ENCODE data around the gene RNASEL.
A peak's percentile ranks its signal among the peaks of the same experiment; 100 is the strongest.
"Not testable (repeated sequence)": the region's sequence is repeated elsewhere in the genome, so short reads cannot be mapped to it uniquely, and the experiment has no call there.

RNASEL gene

GRCh38 chr1:182588500-182589396, at the start of gene RNASEL:
TSS of gene RNASEL (minus strand) at chr1:182589256. CDS start at chr1:182586806, 2,450 bp downstream.
- peak; percentile 67 for DNase-seq

GRCh38 chr1:182637769-182638168, 48.7 kb upstream of the RNASEL start:
- DNase-seq, result no peak

- no peak for DNase-seq
Measured at GRCh38 chr1:182635871-182636270, 46.8 kb upstream of the RNASEL start.

GRCh38 chr1:182634306-182635072, 45.4 kb upstream of the RNASEL start:
- no peak for DNase-seq

GRCh38 chr1:182633657-182634281, 44.7 kb upstream of the RNASEL start:
- DNase-seq, result no peak

- no peak for DNase-seq
Measured at GRCh38 chr1:182633031-182633430, 44.0 kb upstream of the RNASEL start.

- DNase-seq, result not testable (repeated sequence)
Measured at GRCh38 chr1:182632441-182632857, 43.4 kb upstream of the RNASEL start.

- no peak for DNase-seq
Measured at GRCh38 chr1:182631954-182632353, 42.9 kb upstream of the RNASEL start.

GRCh38 chr1:182631053-182631677, 42.1 kb upstream of the RNASEL start:
- DNase-seq, result no peak

GRCh38 chr1:182630586-182630985, 41.5 kb upstream of the RNASEL start:
- no peak for DNase-seq

- DNase-seq, result no peak
Measured at GRCh38 chr1:182629499-182630096, 40.5 kb upstream of the RNASEL start.

GRCh38 chr1:182629080-182629479, 40.0 kb upstream of the RNASEL start:
- no peak for DNase-seq

GRCh38 chr1:182628657-182629056, 39.6 kb upstream of the RNASEL start:
- no peak for DNase-seq

GRCh38 chr1:182627622-182628021, 38.6 kb upstream of the RNASEL start:
- DNase-seq, result no peak

- no peak for DNase-seq
Measured at GRCh38 chr1:182626527-182626926, 37.5 kb upstream of the RNASEL start.

GRCh38 chr1:182625719-182626504, 36.9 kb upstream of the RNASEL start:
- no peak for DNase-seq

- DNase-seq, result no peak
Measured at GRCh38 chr1:182625024-182625423, 36.0 kb upstream of the RNASEL start.

GRCh38 chr1:182624577-182624976, 35.5 kb upstream of the RNASEL start:
- DNase-seq, result no peak

GRCh38 chr1:182622901-182623528, 34.0 kb upstream of the RNASEL start:
- no peak for DNase-seq

GRCh38 chr1:182621906-182622305, 32.9 kb upstream of the RNASEL start:
- DNase-seq, result no peak

- no peak for DNase-seq
Measured at GRCh38 chr1:182620924-182621585, 32.0 kb upstream of the RNASEL start.
